Measurements from ENCODE around the gene ANGEL1.

DNA sequence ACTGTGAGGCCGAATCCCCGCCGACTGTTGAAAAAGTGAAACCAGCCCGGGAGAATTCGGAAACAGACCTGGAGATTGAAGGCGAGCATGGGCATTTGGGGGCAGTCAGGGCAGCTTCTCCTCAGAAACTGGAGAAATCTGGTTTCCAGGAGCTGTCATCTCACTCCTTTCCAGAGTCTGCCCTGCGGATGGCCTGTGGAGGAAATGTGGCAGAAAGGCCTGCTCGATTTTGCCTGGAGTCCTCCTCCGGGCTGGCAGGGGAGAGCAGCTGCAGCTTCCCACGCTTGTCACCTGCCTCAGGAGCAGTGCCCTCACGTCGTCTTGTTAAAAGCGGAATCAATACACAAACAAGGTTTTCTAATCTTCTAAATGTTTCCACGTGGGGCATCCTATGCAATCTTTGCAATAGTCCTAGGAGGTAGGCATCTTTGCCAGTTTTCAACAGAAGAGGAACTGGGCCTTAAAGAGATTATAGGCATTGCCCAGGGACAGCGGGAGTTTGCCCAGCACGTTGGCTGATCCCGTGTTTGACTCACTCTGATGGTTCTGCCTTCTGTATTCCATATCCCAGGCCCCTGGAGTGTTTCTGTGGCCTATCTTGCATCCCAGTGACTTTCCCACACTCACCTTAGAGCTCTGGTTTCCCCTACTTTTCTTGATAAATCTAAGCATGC is 15.8 kb upstream of the ANGEL1 start:
- TF ChIP-seq, protein P1, sequence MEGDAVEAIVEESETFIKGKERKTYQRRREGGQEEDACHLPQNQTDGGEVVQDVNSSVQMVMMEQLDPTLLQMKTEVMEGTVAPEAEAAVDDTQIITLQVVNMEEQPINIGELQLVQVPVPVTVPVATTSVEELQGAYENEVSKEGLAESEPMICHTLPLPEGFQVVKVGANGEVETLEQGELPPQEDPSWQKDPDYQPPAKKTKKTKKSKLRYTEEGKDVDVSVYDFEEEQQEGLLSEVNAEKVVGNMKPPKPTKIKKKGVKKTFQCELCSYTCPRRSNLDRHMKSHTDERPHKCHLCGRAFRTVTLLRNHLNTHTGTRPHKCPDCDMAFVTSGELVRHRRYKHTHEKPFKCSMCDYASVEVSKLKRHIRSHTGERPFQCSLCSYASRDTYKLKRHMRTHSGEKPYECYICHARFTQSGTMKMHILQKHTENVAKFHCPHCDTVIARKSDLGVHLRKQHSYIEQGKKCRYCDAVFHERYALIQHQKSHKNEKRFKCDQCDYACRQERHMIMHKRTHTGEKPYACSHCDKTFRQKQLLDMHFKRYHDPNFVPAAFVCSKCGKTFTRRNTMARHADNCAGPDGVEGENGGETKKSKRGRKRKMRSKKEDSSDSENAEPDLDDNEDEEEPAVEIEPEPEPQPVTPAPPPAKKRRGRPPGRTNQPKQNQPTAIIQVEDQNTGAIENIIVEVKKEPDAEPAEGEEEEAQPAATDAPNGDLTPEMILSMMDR (IDR thresholded peaks at IDR 0.05; ENCODE audit: poor library complexity) = no peak
- TF ChIP-seq EZH2 (IDR thresholded peaks at IDR 0.05; ENCODE audit: borderline replicate concordance) = no peak
